B cell (primary cell): ENCODE measurements around the gene OGDH. TPM values are rescaled to one million over a fixed set of nuclear protein-coding genes. Genes with fewer than 3 reads are reported as not detected.

Experiments used
- ATAC-seq: fragments of 200-7000 bp; cut with Tn5 transposase; one replicate; pipeline ENCODE4 v1.10.0; 2021; ENCODE audit warnings: low read depth, mild to moderate bottlenecking, moderate number of reproducible peaks, moderate library complexity
- CTCF ChIA-PET: fragments of 350-600 bp; sonication (Branson Sonifier 250); formaldehyde crosslinking; loops from one replicate; lab custom pipeline; 2021; ENCODE audit warnings: antibody characterized with exemption, inconsistent platforms; lab: Charles Lee
- POLR2A ChIA-PET: fragments of 350-600 bp; sonication (Branson Sonifier 250); formaldehyde crosslinking; loops from one replicate; lab custom pipeline; 2021; ENCODE audit warnings: antibody characterized with exemption; lab: Charles Lee
- DNase-seq: peaks from one replicate; pipeline ENCODE4 v3.0.0; 2013
- H2AFZ ChIP-seq: 2 replicates; pipeline ENCODE4 v1.6.1; 2012; ENCODE audit warnings: mild to moderate bottlenecking, low read depth, low read length; ENCODE audit not compliant: insufficient read depth, poor library complexity, severe bottlenecking
- H3K27ac ChIP-seq, 2 donors: 1 replicate in 1 of 2; 2 replicates in 1 of 2; pipeline ENCODE4 v1.5.1; 2012 to 2013; ENCODE audit warnings: low read length in 2 of 2, mild to moderate bottlenecking in 2 of 2, moderate library complexity in 1 of 2
- H3K27me3 ChIP-seq, 4 experiments: fragments of 200-600 bp in 1 of 4; sonication (generic) in 1 of 4; replicated peaks in 1 of 4; 1 replicate in 2 of 4; 2 replicates in 2 of 4; pipeline versions ENCODE4 v1.6.1 to v1.7.0; 2013 to 2016; ENCODE audit warnings: low read length in 3 of 4, mild to moderate bottlenecking in 2 of 4, mixed read lengths in 1 of 4, moderate library complexity in 1 of 4; ENCODE audit not compliant: insufficient read depth in 4 of 4, control insufficient read depth in 3 of 4; ENCODE audit errors: control extremely low read depth in 1 of 4
- H3K36me3 ChIP-seq, 2 experiments: replicated peaks in 1 of 2; 1 replicate in 1 of 2; 2 replicates in 1 of 2; pipeline versions ENCODE4 v1.6.1 to v1.7.1; 2013; ENCODE audit warnings: low read length in 1 of 2; ENCODE audit not compliant: insufficient read depth in 2 of 2, control insufficient read depth in 1 of 2; ENCODE audit errors: control extremely low read depth in 1 of 2, extremely low read depth in 1 of 2
- H3K4me1 ChIP-seq, 2 donors: fragments of 200-600 bp in 1 of 2; sonication (generic) in 1 of 2; 1 replicate in 1 of 2; 2 replicates in 1 of 2; pipeline versions ENCODE4 v1.5.1 to v1.6.1; 2013 to 2017; ENCODE audit warnings: low read length in 2 of 2; ENCODE audit not compliant: control insufficient read depth in 2 of 2, insufficient read depth in 2 of 2
- H3K4me2 ChIP-seq: replicated peaks from 2 replicates; pipeline ENCODE3; 2012; ENCODE audit warnings: mild to moderate bottlenecking, low read depth, low read length; ENCODE audit not compliant: poor library complexity, severe bottlenecking
- H3K4me3 ChIP-seq, 5 experiments: fragments of 200-600 bp in 1 of 5; sonication (generic) in 1 of 5; 1 replicate in 3 of 5; 2 replicates in 2 of 5; pipeline versions ENCODE4 v1.5.1 to v1.7.0; 2011 to 2016; ENCODE audit warnings: low read length in 4 of 5, mild to moderate bottlenecking in 4 of 5, low read depth in 2 of 5, control low read depth in 1 of 5, moderate library complexity in 1 of 5; ENCODE audit not compliant: insufficient read depth in 1 of 5; ENCODE audit errors: control extremely low read depth in 1 of 5, extremely low read depth in 1 of 5
- H3K79me2 ChIP-seq: fragments of 200-600 bp; sonication (generic); one replicate; pipeline ENCODE4 v1.6.0; 2016; ENCODE audit warnings: low read length; ENCODE audit not compliant: control insufficient read depth, insufficient read depth
- H3K9ac ChIP-seq: fragments of 200-600 bp; sonication (generic); 2 replicates; pipeline ENCODE4 v1.6.1; 2017; ENCODE audit warnings: mild to moderate bottlenecking, low read length, moderate library complexity
- H3K9me3 ChIP-seq, 3 donors: one replicate each; pipeline versions ENCODE4 v1.6.1 to v1.7.1; 2013; ENCODE audit warnings: low read length in 2 of 3; ENCODE audit not compliant: control insufficient read depth in 2 of 3, insufficient read depth in 1 of 3; ENCODE audit errors: control extremely low read depth in 1 of 3
- H4K20me1 ChIP-seq: 2 replicates; pipeline ENCODE4 v1.6.0; 2012; ENCODE audit warnings: mild to moderate bottlenecking, low read length; ENCODE audit not compliant: insufficient read depth, control insufficient read depth, poor library complexity, severe bottlenecking
- H3K27ac Mint-ChIP-seq: one replicate; pipeline ENCODE4 v1.8.0; 2021; ENCODE audit warnings: mixed read lengths
- H3K27me3 Mint-ChIP-seq: one replicate; pipeline ENCODE4 v1.8.0; 2021; ENCODE audit warnings: mixed read lengths
- H3K4me1 Mint-ChIP-seq: one replicate; pipeline ENCODE4 v1.8.0; 2021; ENCODE audit warnings: mixed read lengths
- H3K4me3 Mint-ChIP-seq: one replicate; pipeline ENCODE4 v1.8.0; 2021; ENCODE audit warnings: mixed read lengths
- H3K9me3 Mint-ChIP-seq: one replicate; pipeline ENCODE4 v1.8.0; 2022; ENCODE audit warnings: mixed read lengths; ENCODE audit not compliant: insufficient read depth
- CTCF ChIP-seq: fragments of 200-600 bp; IDR thresholded peaks from one replicate; pipeline ENCODE4 v1.8.0; 2022; ENCODE audit warnings: antibody characterized with exemption, mild to moderate bottlenecking
- EZH2 ChIP-seq: IDR thresholded peaks from 2 replicates; pipeline ENCODE4 v1.6.1; 2012; ENCODE audit warnings: borderline replicate concordance, low read depth, mild to moderate bottlenecking, moderate library complexity, low read length; ENCODE audit not compliant: insufficient read depth, poor library complexity, severe bottlenecking
- WGBS: methylation state at CpG from one replicate; pipeline ENCODE4 v1.1.5; 2013; ENCODE audit warnings: missing lambda C conversion rate; ENCODE audit not compliant: insufficient coverage; 5-methylcytosine and 5-hydroxymethylcytosine counted together
- intact Hi-C: fragments of 100-400 bp; cut with micrococcal nuclease; formaldehyde crosslinking; loops from one replicate; pipeline ENCODE4 v1.10.0; 2022
- polyA plus RNA-seq: library from polyadenylated mRNA; depleted of rRNA; stranded (reverse); fragments of >200 nt; gene quantifications from 2 replicates; pipeline ENCODE4 v1.2.3, GENCODE V29; 2012
- total RNA-seq, 2 donors: library from RNA; stranded (reverse); fragments of 120-200 nt in 1 of 2; gene quantifications; 1 replicate in 1 of 2; 2 replicates in 1 of 2; pipeline versions ENCODE4 v1.2.3 to v1.2.4, GENCODE V29; 2013 to 2022

Gene OGDH
- total and polyA plus RNA-seq, 2 donors (not counting 1 experiment from before 2014, with no cell fraction given) = 42.6 to 80.2 TPM

- H3K27ac Mint-ChIP-seq = peak overlapping the region; percentile 99
- H3K9ac ChIP-seq = peak overlapping the region; percentile 37
- H3K4me1 Mint-ChIP-seq = peaks cover 59% of the 10 kb centered on the region
- H3K4me3 ChIP-seq = peak overlapping the region in 1 of 5 experiments; percentile 31
- H3K27me3 Mint-ChIP-seq = no peaks in the 10 kb centered on the region
- peaks cover 21% of the 10 kb centered on the region for H3K79me2 ChIP-seq
- ChIA-PET CTCF (interaction anchor here (0.7 to 4.5 kb wide), 9 partner anchors 8 to 209 kb away, joined by 3 to 25 read pairs (median 6); partner anchors contain the start of genes H2AZ2 and OGDH), POLR2A (interaction anchor here (0.6 to 3.2 kb wide), 11 partner anchors 10 to 1054 kb away, joined by 3 to 27 read pairs (median 4); partner anchors contain the start of genes DDX56, H2AZ2, OGDH and TMED4)
- TF ChIP-seq EZH2 (no peak), CTCF (no peak)
- peak overlapping the region; percentile 84 for H3K4me3 Mint-ChIP-seq
- ATAC-seq (peak; percentile 87), DNase-seq (peak; percentile 72)
- peak overlapping the region; percentile 83 to 93 for H3K27ac ChIP-seq
- H3K36me3 ChIP-seq = no peaks in the 10 kb centered on the region
- no peaks in the 10 kb centered on the region for H3K9me3 Mint-ChIP-seq
- peak overlapping the region; percentile 23 for H2AFZ ChIP-seq
- H4K20me1 ChIP-seq = no peaks in the 10 kb centered on the region
- intact Hi-C loops = loop anchor here (1.0 to 2.0 kb wide), 4 partner anchors 33 to 158 kb away; partner anchors contain the start of genes OGDH, PPIA, TMED4 and ZMIZ2
- no peaks in the 10 kb centered on the region for H3K9me3 ChIP-seq
- WGBS = 45% methylated on average over 4 of the region's 5 CpGs
- peaks cover 44 to 69% of the 10 kb centered on the region in 2 donors for H3K4me1 ChIP-seq
- H3K27me3 ChIP-seq = no peaks in the 10 kb centered on the region
- H3K4me2 ChIP-seq = peak overlapping the region; percentile 61
These were observed 32.5 kb downstream of the OGDH start for GRCh38 chr7:44638611-44639557.
